Measurements from ENCODE around the gene SACS. TPM values are rescaled to one million over a fixed set of nuclear protein-coding genes. Genes with fewer than 3 reads are reported as not detected.

Gene SACS
- total RNA-seq, 1 experiment from 2014 or later, result 53.0 TPM

DNA sequence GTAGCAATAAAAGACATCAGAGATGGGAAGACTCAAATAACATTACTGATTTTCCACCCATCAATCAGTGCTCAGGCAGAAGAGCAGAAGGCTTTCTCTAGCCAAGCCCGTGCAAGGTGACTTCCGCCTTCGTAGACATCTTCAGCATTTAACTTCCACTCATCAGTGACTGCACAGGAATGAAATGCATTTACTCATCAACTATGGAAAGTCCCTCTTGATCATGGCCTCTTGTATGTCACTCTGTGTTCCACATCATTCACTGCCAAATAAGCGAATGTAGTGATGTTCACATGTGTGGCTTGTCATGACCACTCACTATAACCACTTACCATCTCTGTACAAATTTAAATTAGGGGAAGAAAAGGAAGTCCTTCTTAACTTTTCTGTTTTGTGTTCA lies 49.4 kb downstream of the SACS start:
- no peak overlapping the region for H4K8ac ChIP-seq (replicated peaks; ENCODE audit: insufficient read length, low read depth, low read length)
- H3K23ac ChIP-seq (ENCODE audit: insufficient read length, low read depth, low read length), result no peak overlapping the region
- no peak overlapping the region for H2AK5ac ChIP-seq (ENCODE audit: insufficient read length, low read length)
- peaks cover under 1% of the 10 kb centered on the region for H4K20me1 ChIP-seq (ENCODE audit: control insufficient read depth, insufficient read depth, insufficient read length)
- H4K5ac ChIP-seq (ENCODE audit: insufficient read length, low read depth, low read length), result no peak overlapping the region
- H4K91ac ChIP-seq (ENCODE audit: insufficient read length, low read depth, low read length), result no peak overlapping the region
- no peaks in the 10 kb centered on the region for H3K27me3 ChIP-seq (ENCODE audit: insufficient read depth, low read length)
- no peak for DNase-seq
- H2BK5ac ChIP-seq (ENCODE audit: insufficient read length, low read length), result no peak overlapping the region
- H2BK15ac ChIP-seq (ENCODE audit: low read depth, low read length), result no peak overlapping the region
- no peak overlapping the region for H3T11ph ChIP-seq (ENCODE audit: low read length)
- Mint-ChIP-seq H3K27ac (no peak overlapping the region), H3K9me3 (no peaks in the 10 kb centered on the region), H3K36me3 (ENCODE audit: insufficient read depth in 1 of 3, low read depth in 3 of 3) (no peaks in the 10 kb centered on the region), H3K27me3 (ENCODE audit: low read depth) (no peaks in the 10 kb centered on the region), H3K4me1 (peaks cover 11 to 12% of the 10 kb centered on the region in 2 experiments), H3K4me3 (no peak overlapping the region)
- no peaks in the 10 kb centered on the region for H3K79me2 ChIP-seq (ENCODE audit: insufficient read depth, low read length)
- no peak overlapping the region for H3K27ac ChIP-seq (ENCODE audit: insufficient read length, low read depth, low read length)
- no peak overlapping the region for H3K4ac ChIP-seq (ENCODE audit: low read depth, low read length)
- no peaks in the 10 kb centered on the region for H3K79me1 ChIP-seq (ENCODE audit: insufficient read depth, low read depth, low read length, poor library complexity, severe bottlenecking)
- H3K4me1 ChIP-seq (ENCODE audit: insufficient read depth, low read length), result no peaks in the 10 kb centered on the region; the same call in 1 of the 2 replicates
- no peak overlapping the region for H2BK20ac ChIP-seq (ENCODE audit: low read depth, low read length, poor library complexity, severe bottlenecking)
- H3K14ac ChIP-seq (ENCODE audit: insufficient read depth, low read length), result no peak overlapping the region
- no peak overlapping the region for H2AFZ ChIP-seq (ENCODE audit: low read length)
- WGBS (ENCODE audit: extremely low coverage, insufficient read length, low lambda C conversion rate), result no CpG with 5 or more reads among the region's 4 CpGs
- no peaks in the 10 kb centered on the region for H3K23me2 ChIP-seq (ENCODE audit: insufficient read length, low read depth, low read length, poor library complexity, severe bottlenecking)
- H3K4me2 ChIP-seq (ENCODE audit: insufficient read depth, insufficient read length, low read length), result no peak overlapping the region
- H3K18ac ChIP-seq (ENCODE audit: insufficient read length, low read depth, low read length), result no peak overlapping the region
- no peaks in the 10 kb centered on the region for H3K9me3 ChIP-seq (ENCODE audit: control insufficient read depth, low read depth, low read length)
- H3K56ac ChIP-seq (ENCODE audit: insufficient read length, low read depth, low read length), result no peak overlapping the region
- no peak overlapping the region for H3K9ac ChIP-seq (ENCODE audit: extremely low read depth, insufficient read length, low read length)
- no peak for TF ChIP-seq CTCF (conservative IDR thresholded peaks at IDR 0.05)
- H2BK120ac ChIP-seq (ENCODE audit: low read depth, low read length, poor library complexity, severe bottlenecking), result no peak overlapping the region
- H2BK12ac ChIP-seq (ENCODE audit: insufficient read length, low read depth, low read length), result no peak overlapping the region
